Limb (tissue), 2 donors: ENCODE results near the gene EYS.
A peak's percentile ranks its signal among the peaks of the same experiment; 100 is the strongest.

Experiments used
- DNase-seq, 2 donors: peaks; one replicate each; pipeline ENCODE4 v3.0.0-alpha.2; 2016; ENCODE audit errors: extremely low spot score in 2 of 2

The EYS gene

DNA sequence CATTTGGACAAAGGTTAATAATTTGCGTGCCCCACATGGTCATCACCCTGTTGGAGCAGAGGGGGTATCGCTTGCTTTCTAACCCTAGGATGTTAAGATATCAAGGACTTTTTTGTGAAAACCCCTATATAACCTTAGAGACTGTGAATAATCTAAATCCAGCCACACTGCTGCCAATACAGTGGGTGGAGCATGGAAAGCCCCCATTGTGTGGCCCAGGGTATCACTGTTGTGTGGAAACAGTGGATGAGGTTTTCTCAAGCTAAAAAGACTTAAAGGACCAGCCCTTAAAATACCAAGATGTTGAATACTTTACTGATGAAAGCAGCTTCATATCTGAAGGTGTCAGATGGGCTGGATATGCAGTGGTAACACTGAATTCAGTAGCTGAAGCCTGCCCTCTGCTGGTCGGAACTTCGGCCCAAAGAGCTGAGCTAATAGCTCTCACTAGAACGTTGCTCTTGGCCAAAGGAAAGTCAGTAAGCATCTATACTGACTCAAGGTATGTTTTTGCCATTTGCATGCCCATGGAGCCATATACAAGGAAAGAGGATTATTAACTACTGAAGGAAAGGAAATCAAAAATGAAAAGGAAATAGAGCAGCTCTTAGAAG is 1376.2 kb downstream of the EYS start:
- DNase-seq, result peak; percentile 34 to 71

DNA sequence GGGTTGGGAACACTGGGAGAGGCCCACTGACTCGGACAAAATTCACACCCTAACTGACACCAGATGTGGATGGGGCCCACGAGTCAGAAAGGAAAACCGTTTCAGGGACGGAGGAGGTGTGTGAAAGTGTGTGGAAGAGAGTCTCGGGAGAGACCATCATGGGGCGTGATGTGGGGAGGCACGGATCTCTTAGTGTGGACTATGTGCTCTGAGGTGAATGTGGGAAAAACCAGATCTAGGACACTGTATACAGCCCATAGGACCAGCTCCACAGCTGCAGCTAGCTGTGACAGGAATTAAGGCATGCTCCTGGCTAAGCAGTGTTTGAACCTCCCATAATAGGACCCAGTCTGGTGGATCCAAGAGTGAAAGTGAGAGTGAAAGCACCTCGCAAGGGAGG is 1380.1 kb downstream of the EYS start:
- no peak for DNase-seq

DNA sequence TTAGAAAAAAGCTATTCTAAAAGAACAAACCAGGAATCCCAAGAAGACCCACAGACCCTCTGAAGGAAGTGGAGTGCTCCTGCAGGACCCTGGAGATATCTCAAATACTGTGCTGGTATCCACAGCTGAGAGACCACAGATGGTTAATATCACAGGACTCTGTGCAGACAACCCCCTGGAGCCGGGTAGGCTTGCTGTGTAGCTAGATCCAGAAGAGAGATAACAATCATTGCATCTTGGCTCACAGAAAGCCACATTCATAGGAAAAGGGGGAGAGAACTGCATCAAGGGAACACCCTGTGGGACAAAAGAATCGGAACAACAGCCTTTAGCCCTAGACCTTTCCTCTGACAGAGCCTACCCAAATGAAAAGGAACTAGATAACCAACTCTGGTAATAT is 1381.9 kb downstream of the EYS start:
- no peak for DNase-seq

DNA sequence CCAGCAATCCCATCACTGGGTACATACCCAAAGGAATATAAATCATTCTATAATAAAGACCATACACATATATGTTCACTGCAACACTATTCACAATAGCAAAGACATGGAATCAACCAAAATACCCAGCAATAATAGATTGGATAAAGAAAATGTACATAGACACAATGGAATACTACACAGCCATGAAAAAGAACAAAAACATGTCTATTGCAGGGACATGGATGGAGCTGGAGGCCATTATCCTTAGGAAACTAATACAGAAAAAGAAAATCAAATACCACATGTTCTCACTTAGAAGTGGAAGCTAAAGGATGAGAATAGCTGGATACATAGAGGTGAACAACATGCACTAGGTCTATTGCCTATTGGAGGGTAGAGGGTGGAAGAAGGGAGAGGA is 1396.8 kb downstream of the EYS start:
- DNase-seq, result no peak

DNA sequence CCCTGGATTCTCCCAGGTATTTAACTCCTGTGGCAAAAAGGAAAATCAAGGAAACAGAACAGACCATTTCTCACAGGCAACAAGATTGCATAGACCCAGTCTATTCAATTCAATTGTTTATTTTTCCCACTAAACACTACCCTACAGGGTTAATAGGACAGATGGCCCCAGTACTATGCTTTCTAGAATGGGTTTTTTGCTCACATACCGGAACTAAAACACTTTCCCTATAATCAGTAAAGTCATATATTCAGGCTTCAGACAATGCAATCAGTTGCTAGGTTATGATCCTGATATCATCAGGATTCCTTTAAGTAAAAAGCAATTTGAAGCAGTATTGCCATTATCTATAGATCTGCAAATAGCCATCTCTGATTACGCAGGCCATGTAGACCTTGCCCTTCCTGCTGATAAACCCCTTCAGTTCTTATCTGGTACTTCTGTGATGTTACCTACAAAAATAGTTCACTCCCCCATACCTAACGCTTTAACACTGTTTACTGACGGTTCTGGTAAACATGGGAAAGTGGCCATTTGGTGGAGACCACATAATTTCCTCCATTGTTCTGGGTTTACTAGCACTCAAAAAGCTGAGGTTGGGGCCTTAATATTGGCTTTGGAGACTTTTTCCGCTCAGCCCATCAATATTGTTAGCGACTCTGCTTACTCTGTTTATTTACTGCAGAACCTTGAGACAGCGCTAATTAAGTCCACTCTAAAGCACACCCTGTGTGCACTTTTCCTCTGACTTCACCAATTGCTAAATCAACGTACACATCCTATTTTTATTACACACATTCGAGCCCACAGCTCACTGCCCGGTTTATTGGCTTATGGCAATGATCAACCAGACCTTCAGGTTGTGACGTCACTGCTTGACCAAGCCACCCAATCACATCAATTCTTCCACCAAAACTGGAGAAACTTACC is 1405.5 kb downstream of the EYS start:
- no peak for DNase-seq

DNA sequence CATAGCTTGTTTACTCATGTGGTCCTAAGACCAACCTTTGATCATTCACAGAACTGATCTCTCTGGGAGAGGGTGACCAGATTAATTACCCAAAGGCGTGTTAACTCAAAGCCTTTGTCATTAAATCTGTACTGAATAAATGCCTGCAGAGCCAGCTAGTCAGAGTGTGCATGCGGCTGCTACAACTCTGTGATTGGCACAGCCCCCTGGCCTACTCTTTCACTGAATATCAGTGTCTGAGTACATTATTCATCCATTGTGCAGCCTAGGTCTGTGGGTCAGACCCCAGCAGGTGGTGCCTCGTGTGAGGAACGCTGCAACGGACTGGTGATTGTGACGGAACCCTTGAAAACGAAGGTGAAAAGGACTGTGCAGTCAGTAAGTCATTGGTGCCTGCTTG is 1407.8 kb downstream of the EYS start:
- DNase-seq, result no peak

GRCh38 chr6:64294034-64294433 is 1413.0 kb downstream of the EYS start:
- no peak for DNase-seq

GRCh38 chr6:64293298-64293697 is 1413.7 kb downstream of the EYS start:
- no peak for DNase-seq

- no peak for DNase-seq
Measured at GRCh38 chr6:64290867-64291266, 1416.2 kb downstream of the EYS start.

DNA sequence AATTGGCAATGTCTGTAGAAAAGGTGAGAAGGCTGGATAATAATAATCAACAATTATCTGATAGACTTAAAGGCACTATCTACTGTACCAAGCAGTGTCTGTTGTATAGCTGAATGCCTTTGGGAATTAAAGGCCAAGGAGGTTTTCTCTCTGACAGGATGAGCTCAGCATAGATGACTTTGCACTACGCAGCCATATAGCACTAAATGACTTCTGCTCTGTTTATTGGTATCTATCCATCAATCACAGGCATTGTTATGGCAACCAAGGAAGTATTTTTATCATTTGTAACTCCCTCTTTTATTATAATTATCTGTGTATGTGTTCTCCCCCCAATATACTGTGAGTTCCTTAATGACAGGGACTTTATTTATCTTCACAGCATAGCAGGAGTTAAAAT is 1417.1 kb downstream of the EYS start:
- DNase-seq, result no peak

DNA sequence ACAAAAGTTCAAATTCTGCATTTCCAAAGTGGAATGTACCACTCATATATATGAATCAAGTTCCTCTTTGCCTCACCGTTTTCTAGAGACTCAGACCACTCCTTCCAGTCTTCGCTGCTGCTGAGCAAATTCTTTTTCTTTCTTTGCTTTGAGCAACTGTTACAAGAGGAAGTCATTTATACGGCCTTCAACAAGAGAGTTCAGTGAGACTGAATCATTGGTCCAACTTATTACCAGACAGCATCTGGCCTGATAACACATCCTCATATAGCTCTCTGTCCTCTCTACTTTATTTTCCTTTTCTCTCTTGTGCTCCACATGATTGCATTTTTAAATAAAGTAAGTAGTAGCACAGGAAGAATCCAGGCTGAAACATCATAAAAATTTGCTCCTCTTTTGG is 1418.7 kb downstream of the EYS start:
- no peak for DNase-seq

- no peak for DNase-seq
Measured at GRCh38 chr6:64281167-64281566, 1425.9 kb downstream of the EYS start.

- peak; percentile 7 to 56 for DNase-seq
Measured at GRCh38 chr6:64280569-64280968, 1426.5 kb downstream of the EYS start.

- no peak for DNase-seq
Measured at GRCh38 chr6:64270083-64270482, 1436.9 kb downstream of the EYS start.

- no peak for DNase-seq
Measured at GRCh38 chr6:64266351-64266821, 1440.6 kb downstream of the EYS start.

- no peak for DNase-seq
Measured at GRCh38 chr6:64263778-64264177, 1443.2 kb downstream of the EYS start.

DNA sequence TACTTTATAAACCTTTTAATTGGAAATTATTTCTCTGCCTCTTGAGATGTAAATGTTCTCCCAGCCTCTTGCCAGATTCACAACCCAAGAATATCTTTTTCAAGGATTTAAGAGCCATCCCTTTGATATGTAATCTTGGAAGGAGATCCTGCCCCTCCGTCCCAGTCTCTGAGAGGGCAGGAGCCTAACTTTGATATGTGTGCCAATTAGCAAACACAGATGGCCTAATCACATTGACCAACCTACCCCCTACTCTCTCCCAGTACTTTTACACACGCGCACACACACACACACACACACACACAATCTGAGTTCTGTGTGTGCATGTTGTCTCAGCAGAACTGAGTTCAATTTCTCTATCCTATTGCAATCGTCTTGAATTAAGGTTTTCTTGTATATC is 1447.7 kb downstream of the EYS start:
- DNase-seq, result no peak

DNA sequence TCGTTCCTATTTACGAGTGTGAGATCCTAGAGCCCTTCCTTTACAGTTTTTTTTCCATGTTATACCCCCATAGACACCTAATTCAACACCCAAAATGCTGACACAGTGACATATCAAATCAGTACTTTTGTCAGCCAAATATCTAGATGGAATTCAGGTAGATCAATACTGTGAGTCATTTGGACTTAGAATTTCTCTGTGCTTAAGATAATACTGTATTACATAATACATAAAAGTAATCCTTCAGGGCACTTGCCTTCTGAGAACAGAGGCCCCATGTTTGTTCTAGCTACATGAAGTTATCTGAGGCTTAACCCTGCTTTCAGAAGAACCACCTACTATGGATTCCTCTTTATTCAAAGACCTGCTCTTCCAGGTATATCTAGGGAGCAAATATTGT is 1448.3 kb downstream of the EYS start:
- no peak for DNase-seq

GRCh38 chr6:64258302-64258701 is 1448.7 kb downstream of the EYS start:
- no peak for DNase-seq

DNA sequence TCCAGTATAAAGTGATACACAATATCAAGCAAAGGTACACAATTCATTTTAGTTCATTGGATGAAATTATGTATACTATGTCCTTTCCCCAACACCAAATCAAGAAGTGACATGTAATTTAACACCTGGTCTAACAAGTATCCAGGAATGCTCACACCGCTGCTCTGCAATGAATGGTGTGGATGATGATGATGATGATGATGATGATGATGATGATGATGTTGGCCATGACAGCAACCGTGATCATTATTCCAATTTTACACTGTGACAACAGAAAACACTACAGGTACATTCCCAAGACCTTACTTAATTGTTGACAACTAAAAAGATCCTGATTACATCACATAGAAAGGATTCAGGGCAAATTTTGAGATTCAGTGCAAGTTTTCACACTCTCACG is 1449.4 kb downstream of the EYS start:
- DNase-seq, result no peak

DNA sequence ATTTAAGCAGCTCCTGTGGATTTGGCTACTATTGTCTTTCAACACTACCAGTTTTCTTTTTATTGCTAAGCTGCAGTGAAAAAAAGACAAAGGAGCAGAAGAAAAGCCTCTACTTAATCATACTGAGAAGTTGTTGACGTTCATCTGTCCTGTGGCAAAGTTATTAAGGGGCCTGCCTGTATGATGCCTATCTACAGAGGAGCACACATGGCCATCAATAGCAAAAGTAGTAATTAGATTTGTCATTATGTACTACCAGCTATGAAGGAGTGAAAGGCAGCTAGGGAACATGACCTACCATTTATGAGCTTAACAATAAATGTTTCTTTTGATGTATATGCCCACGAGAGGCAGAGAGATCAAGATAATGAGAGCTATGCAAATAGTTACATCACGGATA is 1450.5 kb downstream of the EYS start:
- no peak for DNase-seq

GRCh38 chr6:64255000-64255399 is 1452.0 kb downstream of the EYS start:
- DNase-seq, result no peak

DNA sequence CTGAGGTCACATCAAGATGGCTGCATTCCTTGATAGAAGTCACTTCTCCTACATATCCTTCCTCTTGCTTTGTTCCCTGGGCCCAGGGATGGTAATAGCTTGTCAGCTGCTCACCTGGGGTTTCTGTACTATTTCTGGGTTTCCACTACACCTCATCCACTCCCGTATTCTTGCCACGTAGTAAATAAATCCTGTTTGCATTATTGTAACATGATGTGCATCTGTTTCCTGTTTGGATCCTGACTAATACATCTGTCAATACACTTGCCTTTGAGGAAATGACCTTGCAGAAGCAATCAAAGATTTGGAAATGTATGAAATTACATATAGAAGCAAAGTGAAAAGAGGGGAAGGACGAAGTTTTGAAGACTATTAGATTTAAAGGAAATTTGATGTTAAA is 1452.5 kb downstream of the EYS start:
- no peak for DNase-seq
